Measurements from ENCODE around the gene PCDHGC3.

- TF ChIP-seq CTCF (IDR thresholded peaks at IDR 0.05; ENCODE audit: low read depth, low read length) (no peak), EZH2phosphoT487 (IDR thresholded peaks at IDR 0.05; ENCODE audit: low read depth) (no peak)
Measured at GRCh38 chr5:141430332-141431113, 45.2 kb upstream of the PCDHGC3 start, which contains the start of gene PCDHGA12.
